GM13977 (cell line): ENCODE measurements around the gene PSORS1C1.

Source experiments
- DNase-seq: peaks from one replicate; pipeline ENCODE4 v3.0.0; 2012; ENCODE audit warnings: low spot score
- CTCF ChIP-seq: IDR thresholded peaks from 2 replicates; pipeline ENCODE4 v1.5.1; 2012; ENCODE audit warnings: mild to moderate bottlenecking, control low read depth; ENCODE audit not compliant: insufficient read depth; ENCODE audit errors: extremely low read depth, missing control alignments
- in situ Hi-C: fragments of 300-500 bp; cut with MboI; formaldehyde crosslinking; loops from one replicate; pipeline ENCODE4 v1.12.0; 2022; ENCODE audit warnings: low sequenced_read_pairs, low pct_unique_long_range_greater_than_20kb, mixed read lengths, inconsistent platforms; ENCODE audit not compliant: unreplicated experiment

Gene PSORS1C1

GRCh38 chr6:31087494-31088089 lies 27.0 kb upstream of the PSORS1C1 start:
- in situ Hi-C loops: no loop called here
- DNase-seq: peak; percentile 86
- peak; percentile 88 for TF ChIP-seq CTCF

DNA sequence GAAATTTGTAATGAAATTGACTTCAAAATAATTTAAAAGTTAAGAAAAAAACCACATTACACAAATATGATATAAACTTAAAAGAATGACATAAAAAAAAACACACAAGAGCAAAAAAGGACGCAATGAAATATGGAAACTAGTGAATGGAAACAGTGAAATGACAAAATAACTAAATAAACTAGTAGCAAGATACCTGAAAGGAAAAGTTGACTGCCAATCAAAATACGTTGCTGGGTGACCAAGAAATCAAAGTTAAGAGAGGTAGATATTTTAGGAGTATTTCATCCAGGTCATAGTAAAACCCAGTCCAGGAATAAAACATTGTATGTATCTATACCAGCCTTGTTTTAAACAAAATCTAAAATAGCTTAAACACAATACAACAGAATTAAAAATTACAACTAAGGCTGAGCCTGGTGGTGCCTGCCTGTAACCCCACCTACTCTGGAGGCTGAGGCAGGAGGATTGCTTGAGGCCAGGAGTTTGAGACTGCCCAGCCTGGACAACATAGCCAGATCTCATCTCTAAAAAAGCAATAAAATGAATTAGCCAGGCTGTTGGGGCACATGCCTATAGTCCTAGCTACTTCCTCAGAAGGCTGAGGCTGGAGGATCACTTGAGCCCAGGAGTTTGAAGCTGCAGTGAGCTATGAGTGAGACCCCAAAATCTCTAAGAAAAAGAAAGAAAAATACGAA lies 24.2 kb upstream of the PSORS1C1 start:
- TF ChIP-seq CTCF: no peak
- in situ Hi-C loops: no loop called here
- DNase-seq: no peak

DNA sequence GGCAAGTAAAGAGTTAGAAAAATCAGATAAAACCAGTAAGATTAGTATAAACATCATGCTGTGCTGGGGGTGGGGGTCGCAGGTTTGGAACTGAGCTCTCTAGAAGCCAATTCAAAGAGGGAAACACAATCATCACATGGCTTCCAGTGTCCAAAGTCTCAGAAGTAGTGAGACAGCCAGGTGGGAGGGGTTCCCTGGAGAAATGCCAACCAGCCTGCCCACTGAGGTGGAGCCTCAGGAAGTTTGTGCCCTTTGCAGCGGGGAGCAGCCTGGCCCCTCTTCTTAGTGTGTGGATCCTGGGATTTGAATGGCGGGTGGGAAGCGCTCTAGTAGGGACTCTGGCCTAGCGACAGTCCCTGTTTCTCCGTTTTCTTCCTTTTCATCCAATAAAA lies 23.6 kb upstream of the PSORS1C1 start:
- no peak for DNase-seq
- in situ Hi-C loops: no loop called here
- no peak for TF ChIP-seq CTCF

DNA sequence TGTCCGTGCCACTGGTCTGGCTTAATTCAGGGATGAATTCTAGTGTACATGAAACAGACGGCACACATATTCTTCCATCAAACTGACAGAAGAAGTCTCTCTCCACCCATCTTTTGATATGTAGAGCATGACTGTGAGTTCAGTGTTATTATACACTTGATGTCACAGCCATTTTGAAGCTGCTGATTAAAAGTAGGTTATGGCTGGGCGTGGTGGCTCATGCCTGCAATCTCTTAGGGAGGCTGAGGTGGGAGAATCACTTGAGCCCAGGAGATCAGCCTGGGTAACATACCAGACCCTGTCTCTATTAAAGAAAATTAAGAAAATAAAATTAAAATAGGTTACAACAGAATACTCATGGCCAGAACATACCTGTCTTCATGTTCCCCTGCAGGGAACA lies 22.9 kb upstream of the PSORS1C1 start:
- DNase-seq: no peak
- in situ Hi-C loops: no loop called here
- no peak for TF ChIP-seq CTCF

DNA sequence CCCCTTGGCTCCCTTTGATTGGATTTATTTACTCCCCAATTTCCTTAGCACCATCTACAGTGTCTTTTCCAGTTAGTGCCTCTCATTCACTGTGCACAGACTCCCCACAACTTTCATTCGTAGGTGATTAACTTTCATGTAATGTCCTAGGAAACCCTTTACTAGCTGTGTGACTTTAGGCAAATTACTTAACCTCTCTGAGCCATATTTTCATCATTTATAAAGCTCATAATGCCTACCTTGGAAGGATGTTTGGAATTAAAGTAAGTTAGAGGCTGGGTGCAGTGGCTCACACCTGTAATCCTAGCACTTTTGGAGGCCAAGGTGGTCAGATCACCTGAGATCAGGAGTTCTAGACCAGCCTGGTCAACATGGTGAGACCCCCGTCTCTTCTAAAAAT lies 22.4 kb upstream of the PSORS1C1 start:
- TF ChIP-seq CTCF: no peak
- no peak for DNase-seq
- in situ Hi-C loops: no loop called here

DNA sequence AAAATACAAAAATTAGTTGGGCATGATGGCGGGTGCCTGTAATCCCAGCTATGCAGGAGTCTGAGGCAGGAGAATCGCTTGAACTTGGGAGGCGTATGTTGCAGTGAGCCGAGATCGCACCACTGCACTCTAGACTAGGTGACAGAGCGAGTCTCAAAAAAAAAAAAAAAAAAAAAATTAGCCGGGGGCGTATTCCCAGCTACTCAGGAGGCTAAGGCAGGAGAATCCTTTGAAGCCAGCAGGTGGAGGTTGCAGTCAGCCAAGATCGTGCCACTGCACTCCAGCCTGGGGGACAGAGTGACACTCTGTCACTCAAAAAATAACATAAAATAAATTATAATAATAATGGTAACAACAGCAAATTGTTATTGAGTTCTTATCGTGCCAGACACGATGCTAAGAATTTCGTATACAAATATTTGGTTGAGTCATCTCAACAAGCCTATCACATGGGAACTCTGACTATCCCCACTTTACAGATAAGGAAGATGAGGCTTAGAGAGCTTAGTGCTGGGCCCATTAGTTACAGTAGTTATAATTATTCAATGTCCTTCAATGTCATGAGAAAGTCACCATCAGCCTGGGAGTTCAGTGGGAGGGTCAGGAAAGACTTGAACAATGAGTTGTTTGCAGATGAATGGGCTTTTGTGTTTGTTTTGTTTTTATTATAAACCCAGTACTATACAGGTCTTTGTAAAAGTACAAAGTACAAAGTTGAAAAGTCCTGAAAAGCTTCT lies 21.7 kb upstream of the PSORS1C1 start:
- no peak for TF ChIP-seq CTCF
- DNase-seq: no peak
- in situ Hi-C loops: no loop called here
